Astrocyte of the hippocampus (primary cell): Measurements from ENCODE around the gene OR51B4.
"Not testable (repeated sequence)": the region's sequence is repeated elsewhere in the genome, so short reads cannot be mapped to it uniquely, and the experiment has no call there.

Source experiments
- DNase-seq: peaks from one replicate; pipeline ENCODE4 v3.0.0; 2011; ENCODE audit warnings: low read depth, low spot score

OR51B4 gene

DNA sequence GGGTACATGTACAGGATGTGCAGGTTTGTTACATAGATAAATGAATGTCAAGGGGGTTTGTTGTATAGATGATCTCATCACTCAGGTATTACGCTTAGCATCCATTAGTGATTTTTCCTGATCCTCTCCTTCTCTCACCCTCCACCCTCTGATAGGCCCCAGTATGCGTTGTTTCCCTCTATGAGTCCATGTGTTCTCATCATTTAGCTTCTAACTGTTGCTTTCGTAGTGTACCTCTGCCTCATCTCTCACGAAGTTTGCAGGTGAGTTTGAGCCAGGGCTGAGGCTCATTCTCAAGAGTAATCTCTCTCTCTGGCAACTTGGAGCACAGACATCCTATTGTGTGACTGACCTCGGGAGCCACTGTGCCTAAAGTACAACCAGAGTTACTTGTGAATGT lies 27.4 kb downstream of the OR51B4 start:
- no peak for DNase-seq

DNA sequence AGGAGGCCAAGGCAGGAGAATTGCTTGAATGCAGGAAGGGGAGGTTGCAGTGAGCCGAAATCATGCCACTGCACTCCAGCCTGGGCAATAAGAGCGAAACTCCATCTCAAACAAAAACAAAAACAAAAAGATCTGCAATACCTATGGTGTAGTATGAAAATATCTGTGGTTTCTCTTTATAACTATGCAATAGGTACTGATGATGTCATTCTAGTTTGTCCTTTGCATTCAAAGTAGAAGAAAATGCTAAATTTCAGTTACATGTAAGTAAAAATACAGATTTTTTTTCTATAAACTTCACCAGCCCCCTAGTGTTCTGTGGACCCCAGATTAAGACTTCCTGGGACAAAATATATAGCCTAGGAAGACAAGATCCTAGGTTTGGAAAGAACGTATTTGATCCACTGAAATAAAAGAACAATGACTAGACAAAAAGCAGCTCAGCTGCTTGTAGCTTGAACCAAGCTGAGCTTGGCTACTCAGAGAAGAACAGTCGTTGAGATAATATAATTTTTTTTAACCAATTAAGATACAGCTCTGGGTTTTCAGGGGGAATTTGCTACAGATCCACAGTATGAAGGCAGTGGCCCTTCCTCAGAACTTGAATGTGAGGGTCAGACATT lies 29.2 kb downstream of the OR51B4 start:
- DNase-seq: no peak

DNA sequence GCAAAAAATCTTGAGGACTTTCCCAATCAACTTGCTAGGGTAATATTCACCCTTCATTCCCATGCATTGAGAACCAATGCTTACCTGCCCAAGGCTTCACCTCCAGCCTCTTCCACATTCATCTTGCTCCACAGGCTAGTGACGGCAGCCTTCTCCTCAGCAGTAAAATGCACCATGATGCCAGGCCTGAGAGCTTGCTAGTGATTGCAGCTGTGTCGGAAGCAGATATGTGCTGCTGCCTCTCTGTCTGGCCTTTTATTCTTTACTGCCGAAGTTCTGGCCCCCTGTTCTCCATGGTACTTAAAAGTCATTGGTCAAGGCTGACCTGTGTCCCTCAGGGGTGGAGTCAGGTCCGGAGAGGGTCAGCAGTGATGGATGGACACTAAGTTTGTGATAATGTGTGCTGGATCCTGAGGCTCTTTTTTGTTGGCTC lies 32.0 kb downstream of the OR51B4 start, which contains the start of gene HBE1:
TSS of gene HBE1 (minus strand) at position 231 of the 433 bp plus-strand sequence. CDS start at position 176, 55 bp downstream.
- DNase-seq: no peak

DNA sequence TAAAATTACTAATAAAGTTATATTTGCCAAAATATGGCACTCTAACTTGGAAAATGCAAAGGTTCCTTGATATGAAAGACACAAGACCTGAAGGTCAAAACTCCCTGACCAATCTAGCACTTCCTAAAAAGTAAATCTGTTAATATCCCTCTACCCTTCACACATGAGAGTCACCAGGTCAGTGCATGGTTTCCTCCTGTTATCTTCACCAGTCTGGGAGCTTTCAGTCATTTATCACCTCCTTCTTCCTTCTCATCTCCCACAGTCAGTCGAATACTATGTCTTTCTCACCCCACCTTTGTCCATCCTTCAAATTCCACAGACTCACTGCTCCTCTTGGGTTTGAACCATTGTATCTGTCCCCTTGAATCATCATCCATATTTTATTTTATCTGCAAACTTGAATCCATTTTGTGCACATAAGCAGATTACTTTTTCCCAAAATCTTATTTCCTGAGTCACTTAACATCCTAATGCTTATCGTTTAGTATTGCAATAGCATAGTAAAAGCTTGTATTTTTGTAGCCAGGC lies 34.6 kb downstream of the OR51B4 start:
- no peak for DNase-seq

DNA sequence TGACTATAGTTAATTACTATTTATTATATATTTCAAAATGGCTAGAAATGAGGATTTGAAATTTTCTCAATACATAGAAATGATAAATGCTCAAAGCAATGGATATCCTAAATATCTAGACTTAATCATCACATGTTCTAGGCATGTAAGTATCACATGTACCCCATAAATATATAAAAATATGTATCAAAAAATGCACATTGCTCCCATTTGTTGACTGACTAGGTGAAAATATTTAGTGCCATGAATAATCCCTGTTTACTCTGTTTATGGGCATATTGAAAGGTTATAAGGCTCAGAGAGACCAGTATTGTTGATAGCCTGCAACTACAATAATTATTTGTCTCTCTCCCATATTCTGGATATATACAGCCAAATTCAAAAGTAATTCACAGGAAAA lies 35.1 kb downstream of the OR51B4 start:
- DNase-seq: no peak

DNA sequence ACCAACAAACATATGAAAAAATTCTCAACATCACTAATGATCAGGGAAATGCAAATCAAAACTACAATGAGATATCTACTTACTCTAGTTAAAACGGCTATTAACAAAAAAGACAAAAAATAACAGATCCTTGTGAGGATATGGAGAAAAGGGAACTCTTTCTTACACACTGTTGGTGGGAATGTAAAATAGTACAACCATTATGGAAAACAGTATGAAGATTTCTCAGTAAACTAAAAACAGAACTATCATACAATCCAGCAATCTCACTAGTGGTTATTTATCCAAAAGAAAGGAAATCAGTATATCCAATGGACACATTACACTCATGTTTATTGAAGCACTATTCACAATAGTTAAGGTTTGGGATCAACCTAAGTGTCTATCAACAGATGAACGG lies 35.9 kb downstream of the OR51B4 start:
- DNase-seq: no peak

DNA sequence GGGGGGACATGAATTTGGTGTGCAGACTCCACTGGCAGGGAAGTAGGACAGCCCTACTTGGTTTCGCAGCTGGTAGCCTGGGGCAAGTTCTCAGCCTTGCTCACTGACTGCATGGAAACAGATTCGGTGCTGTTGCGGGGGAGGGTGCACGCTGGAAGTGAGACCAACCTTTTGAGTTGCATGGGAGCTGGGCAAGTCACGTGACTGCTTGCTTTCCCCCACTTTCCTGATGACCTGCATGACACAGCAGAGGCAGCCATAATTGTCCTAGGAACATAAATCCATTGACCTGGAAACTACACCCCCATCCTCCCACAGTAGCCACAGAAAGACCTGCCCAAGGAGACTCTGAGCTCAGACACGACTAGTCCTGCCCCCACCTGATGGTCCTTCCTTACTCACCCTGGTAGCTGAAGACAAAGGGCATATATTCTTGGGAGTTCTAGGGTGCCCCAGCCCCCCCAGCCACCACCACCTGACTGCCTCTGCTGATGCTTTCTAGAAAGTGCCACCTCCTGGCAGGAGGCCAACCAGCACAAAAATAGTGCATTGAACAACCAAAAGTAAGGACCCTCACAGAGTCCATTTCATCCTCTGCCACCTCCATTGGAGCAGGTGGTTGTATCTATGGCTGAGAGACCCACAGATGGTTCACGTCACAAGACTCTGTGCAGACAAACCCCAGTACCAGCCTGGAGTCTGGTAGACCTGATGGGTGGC lies 43.0 kb downstream of the OR51B4 start:
- no peak for DNase-seq

DNA sequence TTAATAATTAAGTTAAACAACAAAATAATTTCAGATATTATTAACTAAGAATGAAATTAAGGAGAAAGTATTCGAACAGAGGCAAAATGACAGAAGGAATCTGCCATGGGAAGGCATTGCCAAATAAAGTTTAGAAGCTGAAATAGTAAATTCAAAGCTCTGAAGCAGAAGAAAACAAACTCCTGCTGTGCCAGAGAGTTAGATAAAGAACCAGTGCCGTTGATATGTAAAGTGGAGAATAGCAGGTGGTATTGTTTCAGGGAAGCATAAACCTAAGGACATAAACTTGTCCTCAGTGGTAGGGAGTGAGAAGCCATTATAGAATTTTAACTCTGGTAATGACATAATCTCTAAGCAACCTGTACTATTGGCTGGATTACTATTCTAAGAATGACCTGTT lies 44.5 kb downstream of the OR51B4 start:
- no peak for DNase-seq

DNA sequence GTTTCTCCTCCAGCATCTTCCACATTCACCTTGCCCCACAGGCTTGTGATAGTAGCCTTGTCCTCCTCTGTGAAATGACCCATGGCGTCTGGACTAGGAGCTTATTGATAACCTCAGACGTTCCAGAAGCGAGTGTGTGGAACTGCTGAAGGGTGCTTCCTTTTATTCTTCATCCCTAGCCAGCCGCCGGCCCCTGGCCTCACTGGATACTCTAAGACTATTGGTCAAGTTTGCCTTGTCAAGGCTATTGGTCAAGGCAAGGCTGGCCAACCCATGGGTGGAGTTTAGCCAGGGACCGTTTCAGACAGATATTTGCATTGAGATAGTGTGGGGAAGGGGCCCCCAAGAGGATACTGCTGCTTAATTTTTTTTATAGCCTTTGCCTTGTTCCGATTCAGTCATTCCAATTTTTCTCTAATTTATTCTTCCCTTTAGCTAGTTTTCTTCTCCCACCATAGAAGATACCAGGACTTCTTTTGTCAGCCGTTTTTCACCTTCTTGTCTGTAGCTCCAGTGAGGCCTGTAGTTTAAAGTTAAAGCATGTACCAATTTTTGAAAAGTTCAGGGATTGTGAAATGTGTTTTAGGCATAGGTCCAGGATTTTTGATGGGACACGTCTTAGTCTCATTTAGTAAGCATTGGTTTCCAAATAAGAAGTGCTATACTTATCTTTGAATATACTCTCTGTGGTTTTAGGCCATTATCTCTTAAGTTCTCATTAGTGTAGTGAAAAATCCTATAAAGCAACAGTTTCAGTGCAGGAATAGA lies 46.9 kb downstream of the OR51B4 start, which contains the start of gene HBG2:
TSS of gene HBG2 (minus strand) at position 136 of the 768 bp plus-strand sequence. CDS start at position 83, 53 bp downstream.
- DNase-seq: not testable (repeated sequence)

DNA sequence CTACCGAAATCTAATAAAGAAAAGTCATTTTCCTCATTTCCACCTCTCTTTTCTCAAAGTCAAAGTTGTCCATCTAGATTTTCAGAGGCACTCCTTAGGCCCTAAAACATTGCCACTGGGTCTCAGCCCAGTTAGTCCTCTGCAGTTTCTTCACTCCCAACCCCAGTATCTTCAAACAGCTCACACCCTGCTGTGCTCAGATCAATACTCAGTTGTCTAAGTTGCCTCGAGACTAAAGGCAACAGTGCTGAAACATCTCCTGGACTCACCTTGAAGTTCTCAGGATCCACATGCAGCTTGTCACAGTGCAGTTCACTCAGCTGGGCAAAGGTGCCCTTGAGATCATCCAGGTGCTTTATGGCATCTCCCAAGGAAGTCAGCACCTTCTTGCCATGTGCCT lies 47.7 kb downstream of the OR51B4 start:
- not testable (repeated sequence) for DNase-seq

DNA sequence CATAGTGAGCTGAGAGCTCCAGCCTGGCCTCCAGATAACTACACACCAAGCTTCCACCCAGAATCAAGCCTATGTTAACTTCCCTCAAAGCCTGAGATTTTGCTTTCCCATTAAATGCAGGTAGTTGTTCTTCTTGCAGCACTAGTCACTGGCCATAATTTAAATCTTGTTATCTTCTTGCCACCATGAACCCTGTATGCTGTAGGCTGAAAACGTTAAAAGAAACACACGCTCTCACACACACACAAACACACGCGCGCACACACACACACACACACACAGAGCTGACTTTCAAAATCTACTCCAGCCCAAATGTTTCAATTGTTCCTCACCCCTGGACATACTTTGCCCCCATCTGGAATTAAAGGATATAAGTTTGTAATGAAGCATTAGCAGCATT lies 48.3 kb downstream of the OR51B4 start:
- not testable (repeated sequence) for DNase-seq

DNA sequence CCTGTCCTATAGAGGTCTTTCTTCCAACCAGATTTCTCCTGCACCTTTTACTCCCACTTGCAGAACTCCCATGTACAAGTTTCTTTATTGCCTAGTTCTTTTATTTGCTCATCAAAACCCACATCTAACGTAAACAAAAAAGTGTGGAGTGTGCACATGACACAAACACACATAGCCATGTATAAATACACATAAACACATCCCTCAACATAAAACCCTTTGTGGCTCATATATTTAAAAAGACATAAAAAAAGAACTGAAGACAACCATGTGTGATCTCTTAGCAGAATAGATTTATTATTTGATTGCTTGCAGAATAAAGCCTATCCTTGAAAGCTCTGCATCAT lies 48.9 kb downstream of the OR51B4 start:
- no peak for DNase-seq

DNA sequence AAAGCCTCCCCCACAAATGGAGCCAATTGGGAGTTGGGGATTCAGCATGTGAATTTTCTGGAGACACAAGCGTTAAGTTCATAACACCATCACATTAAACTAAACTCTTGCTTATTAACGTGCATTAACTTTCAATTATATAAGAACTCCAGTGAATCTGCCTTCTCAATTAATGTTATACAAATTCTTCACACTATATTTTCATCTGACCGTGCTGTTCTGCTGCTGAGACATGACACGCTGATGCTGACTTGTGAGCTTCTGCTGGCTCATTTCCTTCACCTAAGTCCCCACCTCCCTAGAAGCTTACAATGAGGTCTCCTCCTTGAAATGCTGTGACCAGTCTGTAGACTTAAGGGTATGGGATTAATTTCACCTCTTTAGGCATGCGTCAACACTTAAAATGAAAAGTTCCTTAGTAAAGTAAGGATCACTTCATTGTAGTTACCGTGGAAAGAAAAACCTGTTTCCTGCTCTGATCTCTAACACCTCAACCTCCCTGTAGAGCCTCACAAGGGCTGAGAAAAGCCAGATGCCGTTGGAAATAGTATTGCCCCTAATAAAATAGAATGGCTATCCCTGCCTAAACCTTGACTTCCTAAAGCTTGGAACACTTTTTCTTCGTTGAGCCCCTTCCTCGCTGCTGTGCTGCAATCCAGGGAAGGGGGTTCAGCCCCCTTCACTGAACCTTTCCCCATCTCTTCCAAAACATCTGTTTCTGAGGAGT lies 49.4 kb downstream of the OR51B4 start:
- no peak for DNase-seq

DNA sequence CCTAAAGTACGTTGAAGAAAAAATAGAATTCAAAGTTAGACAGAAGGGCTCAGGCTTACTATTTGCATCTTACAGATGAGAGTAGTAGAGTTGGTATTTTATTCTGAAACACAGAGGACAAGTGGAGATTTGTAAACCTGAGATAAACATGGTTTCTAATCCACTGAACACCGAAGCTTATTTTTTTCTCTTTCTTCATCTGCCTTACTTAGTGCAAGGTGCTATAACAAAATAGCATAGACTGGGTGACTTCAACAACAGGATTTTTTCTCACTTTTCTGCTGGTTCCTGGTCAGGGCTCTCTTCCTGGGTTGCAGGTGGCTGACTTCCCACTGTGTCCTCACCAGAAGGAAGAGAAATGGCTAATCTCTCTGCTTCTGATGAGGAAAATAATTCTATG lies 50.0 kb downstream of the OR51B4 start:
- no peak for DNase-seq
